HG03060 (cell line): ENCODE data around the gene ANKMY1.
"Not testable (repeated sequence)": the region's sequence is repeated elsewhere in the genome, so short reads cannot be mapped to it uniquely, and the experiment has no call there.

ENCODE experiments used
- ATAC-seq: cut with Tn5 transposase; IDR thresholded peaks from one replicate; pipeline ENCODE4 v1.9.1; 2021; ENCODE audit warnings: low read depth, moderate number of reproducible peaks; ENCODE audit not compliant: unreplicated experiment

The ANKMY1 gene

DNA sequence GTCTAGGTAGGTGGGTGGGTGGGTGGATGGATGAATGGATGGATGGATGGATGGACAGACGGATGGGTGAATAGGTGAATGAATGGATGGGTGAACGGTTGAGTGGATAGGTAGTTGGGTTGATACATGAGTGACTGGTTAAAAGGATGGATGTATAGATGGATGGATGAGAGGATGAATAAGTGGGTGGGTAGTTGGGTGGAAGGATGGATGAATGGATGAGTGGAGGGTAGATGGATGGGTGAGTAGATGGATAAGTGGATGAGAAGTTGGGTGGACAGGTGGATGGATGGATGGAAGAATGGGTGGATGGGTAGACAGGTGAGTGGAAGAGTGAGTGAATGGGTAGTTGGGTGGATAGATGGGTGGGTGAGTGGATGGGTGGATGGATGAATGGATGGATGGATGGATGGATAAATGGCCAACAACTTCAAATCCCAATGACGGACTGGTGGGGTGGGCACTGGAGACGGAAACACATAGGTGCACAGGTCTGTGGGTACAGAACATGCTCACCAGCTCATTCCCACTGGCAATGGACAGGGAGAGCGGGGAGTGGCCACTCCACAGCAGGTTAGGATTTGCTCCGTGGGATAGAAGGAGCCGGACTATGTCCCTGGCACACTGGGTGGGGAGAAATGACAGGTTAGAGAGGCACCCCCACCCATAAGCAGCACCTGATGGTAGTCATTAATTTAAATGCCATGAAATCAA, 48.8 kb downstream of the ANKMY1 start:
- ATAC-seq: no peak

DNA sequence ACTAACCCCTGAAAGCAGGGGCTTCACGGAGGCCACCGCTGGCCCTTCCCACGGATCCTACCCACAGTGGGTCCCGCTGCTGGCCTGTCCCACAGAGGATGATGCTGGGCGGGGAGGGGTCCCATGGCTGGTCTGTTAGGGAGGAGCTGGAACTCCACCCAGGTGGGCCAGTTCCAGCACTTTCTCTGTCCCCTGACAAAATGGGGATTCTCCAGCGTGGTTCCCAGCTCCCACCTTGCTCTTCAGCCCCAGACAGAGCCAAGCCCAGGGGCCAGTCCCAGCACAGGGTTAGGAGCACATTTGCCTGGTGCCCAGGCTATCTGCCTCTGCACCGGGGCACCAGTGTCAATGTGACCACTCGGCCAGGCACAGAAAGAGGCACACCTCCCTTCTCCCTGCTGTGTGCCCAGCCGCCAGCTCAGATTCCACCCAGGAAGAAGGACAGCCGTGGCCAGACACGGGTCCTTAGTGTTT, 50.0 kb downstream of the ANKMY1 start:
- no peak for ATAC-seq

DNA sequence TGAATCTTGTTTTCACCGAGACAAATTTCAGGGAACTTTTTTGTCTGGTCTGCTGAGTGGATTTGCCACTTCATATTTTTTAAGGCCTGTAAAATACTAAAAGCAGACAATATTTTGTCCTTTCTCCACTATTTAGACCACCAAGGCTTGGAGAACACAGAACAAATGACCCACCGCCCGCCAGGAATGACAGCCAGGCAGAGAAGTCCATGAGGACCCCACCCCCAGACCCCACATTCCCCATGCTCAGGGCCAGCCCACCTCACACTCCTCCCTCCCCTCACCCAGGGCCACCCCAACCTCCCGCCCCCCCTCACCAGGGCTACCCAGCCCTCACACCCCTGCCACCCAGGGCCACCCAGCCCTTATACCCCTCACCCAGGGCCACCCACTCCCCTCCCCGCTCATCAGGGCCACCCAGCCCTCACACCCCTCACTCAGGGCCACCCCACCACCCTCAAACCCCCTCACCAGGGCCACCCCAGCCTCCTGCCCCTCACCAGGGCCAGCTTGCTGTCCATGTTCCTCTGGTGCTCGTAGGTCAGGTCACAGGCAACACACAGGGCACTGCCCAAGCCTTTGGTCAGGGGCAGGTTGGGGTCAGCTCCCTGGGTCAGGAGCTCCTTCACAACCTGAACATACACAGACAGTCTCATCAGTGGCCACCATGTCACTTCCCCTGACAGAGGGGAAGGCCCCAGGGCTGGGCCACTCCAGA, 50.6 kb downstream of the ANKMY1 start:
- ATAC-seq: no peak

DNA sequence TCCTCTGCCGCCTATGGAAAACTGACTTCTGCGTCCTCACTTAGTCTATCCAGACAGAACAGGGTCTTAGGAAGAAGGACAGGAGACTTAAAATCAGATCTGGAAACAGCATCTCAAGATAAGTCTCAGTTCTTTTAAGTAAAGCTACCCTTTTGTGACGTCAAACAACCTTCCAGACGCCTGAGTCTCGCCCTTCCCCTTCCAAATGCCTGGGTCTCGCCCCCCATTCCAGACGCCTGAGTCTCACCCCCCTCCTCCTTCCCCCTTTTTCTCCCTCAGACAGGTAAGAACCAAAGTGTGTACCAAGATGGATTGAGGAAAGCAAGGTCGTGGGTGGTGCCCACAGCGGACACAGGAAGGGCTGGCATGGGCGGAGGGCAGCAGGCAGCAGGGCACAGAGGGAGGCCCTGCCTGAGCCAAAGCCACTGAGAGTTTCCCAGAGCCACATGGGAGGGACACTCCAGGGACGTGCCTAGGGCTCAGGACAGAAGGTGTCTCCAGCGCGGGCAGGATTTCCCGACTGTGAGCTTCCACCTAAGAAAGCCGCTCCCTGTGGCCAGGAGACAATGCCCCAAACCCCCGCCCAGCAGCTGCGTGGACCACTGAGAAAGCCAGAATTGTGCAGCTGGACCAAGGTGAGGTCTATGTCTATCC, 51.3 kb downstream of the ANKMY1 start:
- ATAC-seq: no peak

- ATAC-seq: no peak
Measured at GRCh38 chr2:240505910-240506309, 51.9 kb downstream of the ANKMY1 start.

DNA sequence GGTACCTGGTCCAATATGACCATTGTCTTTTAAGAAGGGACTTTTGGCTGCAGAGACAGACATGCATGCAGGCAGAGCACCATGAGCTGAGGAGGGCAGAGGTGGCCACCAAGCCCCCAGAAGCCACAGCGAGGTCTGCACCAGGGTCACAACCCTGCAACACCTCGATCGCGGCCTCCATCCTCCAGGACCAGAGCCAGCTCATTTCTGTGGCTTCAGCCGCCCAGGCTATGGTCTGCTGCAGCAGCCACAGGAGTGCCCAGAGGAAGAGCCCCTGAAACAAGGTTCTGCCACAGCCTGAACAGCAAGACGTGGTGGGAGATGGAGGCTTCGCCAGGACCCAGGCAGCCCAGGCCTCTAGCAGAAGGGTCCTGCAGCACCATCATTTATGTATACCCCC, 53.9 kb downstream of the ANKMY1 start:
- no peak for ATAC-seq

DNA sequence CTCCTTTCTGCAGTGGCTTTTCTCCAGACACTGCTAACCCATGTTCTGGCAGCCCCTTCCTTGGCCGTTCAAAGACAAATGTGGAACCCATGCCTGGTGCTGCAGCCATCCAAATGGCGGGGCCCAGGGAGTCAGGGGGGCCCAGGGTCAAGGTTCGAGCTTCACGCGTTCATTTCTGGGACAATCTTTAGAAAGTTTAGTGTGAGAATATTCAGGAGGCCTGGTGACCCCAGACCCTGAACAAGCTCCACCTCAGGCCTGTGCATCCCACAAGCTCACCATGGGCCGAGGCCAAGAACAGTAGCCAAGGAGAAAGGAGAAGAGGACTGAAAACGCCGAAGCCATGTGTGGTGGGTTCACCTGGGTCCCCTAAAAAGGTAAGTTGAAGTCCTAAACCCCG, 54.4 kb downstream of the ANKMY1 start:
- ATAC-seq: no peak

GRCh38 chr2:240502430-240503121, 55.2 kb downstream of the ANKMY1 start:
- ATAC-seq: no peak

DNA sequence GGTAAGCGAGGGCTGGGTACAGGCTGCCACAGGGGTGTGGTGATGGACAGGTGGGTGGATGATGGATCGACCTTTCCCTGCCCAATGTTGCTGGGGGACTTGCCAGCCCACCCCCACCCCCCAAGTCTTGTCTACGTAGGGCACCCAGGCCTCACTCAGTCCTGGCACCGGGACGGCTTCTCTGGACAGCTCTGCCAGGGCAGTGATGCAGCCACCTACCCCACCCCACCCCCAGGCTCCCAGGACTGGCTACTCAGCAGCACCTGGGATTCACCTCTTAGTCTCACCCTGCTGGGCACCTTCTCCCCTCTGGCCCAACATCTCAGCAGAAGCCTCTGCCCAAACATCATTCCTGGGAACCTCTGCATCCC, 55.7 kb downstream of the ANKMY1 start:
- ATAC-seq: no peak

DNA sequence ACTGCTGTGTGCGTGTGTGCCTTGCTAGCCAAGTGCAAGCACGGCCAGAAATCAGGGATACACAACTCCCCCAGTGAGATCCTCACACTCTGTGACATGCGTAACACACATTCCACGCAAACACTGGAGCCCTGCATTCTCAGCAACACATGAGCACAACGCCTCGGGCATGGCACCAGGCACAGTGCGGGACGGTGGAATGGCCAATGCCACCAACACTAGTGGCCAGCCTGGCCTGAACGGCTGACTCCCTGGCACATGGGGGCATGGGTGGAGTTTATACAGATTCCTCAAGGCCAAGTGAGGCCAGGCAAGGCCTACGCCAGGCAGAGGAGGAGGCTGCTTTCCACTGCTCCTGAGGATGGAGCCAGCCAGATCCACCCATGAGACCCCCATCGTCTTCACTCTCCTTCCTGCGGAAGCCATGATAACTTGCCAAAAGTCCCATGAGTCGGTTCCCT, 56.2 kb downstream of the ANKMY1 start:
- ATAC-seq: no peak

DNA sequence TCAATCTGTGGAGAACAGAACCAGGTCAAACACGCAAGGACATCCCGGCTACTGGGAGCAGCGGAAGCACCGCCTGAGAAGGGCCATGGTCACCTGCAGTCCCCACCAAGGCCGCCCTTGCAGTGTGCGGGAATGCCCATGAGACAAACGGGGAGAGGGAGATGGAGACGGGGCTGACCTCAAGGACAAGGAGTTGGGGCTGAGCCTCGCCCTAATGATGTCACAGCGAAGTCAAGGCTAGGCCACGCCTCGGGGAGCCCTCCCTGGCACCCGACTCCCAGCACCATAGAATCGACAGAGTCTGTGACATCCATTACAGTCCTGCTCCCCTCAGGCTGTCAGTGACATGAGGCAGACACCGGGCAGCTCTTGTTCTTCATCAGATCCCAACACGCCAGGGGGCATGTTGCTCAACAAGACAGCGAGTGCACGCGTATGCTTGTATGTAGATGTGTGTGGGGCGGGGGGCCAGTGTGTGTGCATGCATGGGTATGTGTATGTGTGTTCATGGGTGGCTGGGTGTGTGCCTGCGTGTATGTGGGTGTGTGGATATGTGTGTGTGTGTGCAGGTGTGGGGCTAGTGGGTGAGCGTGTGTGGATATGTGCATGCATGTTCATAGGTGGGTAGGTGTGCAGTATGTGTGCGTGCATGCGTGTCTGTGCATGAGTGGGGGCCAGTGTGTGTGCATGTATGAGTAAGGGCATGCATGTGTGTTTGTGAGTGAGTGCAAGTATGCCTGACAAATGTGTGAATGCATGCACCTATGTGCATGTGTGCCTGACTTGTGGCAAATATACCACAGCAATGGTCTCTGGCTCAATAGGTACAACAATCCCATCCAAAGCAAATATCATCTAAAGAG, 57.0 kb downstream of the ANKMY1 start:
- no peak for ATAC-seq

GRCh38 chr2:240499309-240500301, 58.2 kb downstream of the ANKMY1 start:
- ATAC-seq: no peak

DNA sequence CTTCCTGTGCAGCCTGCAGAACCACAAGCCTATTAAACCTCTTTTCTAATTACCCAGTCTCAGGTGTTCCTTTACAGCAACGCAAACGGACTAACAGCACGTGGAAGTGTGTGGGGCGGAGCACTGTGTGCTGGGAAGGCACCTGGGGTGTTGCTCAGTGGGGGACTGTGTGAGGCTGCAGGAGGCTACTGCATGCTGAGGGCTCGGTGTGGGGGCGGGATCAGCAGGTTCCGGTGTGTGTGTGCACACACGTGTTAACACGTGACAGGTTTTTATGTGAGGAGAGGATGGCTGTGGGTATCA, 58.9 kb downstream of the ANKMY1 start:
- ATAC-seq: no peak

DNA sequence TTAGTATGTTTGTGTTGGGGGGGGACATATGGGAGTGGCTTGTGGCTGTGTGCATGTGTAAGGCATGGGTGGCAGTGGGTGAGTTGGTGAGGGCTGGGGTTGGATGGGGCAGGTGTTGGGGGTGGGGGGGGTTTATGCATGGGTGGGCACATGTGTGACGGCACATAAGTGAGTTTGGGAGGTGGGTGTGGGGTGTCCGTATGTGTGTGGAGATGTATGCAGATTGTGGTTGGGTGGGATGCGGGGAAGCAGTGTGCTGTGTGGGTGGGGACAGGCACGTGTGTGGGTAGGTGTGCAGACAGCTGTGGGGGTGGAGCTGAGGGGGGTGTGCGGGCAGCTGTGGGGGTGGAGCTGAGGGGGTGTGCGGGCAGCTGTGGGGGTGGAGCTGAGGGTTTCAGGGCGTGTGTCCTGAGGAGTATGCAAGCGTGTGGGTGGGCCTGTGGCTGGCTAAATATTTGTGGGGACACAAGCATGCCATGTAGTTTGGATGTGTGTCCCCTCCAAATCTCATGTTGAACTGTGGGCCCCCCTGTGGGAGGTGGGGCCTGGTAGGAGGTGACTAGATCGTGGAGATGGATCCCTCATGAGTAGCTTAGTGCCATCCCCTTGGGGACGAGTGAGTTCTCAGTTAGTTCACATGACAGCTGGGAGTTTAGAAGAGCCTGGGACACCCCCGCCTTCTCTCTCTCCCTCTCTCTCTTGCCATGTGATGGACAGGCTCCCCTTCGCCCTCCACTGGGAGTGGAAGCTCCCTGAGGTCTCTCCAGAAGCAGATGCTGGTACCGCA, 59.4 kb downstream of the ANKMY1 start:
- ATAC-seq: no peak

GRCh38 chr2:240497082-240497481, 60.7 kb downstream of the ANKMY1 start:
- not testable (repeated sequence) for ATAC-seq

DNA sequence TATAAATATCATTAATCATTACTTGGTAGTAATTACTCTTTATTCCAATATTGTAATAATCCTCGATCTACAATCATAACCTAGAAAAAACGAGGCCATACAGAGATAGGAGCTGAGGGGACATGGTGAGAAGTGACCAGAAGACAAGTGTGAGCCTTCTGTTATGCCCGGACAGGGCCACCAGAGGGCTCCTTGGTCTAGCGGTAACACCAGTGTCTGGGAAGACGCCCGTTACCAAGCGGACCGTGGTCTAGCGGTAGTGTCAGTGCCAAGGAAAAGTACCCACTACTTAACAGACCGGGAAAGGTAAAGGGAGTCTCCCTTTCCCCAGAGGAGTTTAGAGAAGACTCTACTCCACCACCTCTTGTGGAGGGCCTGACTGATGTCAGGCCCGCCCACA, 62.8 kb downstream of the ANKMY1 start:
- not testable (repeated sequence) for ATAC-seq

DNA sequence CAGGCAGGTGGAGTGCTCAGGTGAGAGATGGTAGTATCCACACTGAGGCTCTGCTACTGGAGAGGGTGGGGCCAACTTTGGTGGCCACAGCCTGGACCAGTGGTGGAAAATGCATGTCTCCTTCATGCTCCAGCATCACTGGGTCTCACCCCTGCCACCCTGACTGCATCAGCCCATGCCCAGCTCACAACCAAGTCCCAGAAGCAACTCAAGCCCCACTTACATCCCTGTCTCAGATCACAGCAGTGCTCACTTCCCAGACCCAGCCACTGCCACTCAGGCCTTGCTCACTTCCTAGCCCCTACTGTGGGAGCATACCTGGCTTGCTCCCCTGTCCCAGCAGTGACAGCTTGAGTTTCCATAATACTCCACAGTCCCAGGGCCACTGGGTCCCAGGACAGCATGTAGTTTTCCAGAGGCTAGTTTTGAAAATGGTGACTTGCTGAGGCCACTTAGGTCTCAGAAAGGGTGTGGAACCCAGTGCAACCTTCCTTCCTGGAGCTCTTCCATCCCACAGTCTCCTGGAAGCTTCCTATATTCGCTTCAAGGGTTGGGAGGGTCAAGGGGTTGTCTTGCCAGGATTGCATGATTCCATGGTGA, 63.5 kb downstream of the ANKMY1 start:
- ATAC-seq: no peak

DNA sequence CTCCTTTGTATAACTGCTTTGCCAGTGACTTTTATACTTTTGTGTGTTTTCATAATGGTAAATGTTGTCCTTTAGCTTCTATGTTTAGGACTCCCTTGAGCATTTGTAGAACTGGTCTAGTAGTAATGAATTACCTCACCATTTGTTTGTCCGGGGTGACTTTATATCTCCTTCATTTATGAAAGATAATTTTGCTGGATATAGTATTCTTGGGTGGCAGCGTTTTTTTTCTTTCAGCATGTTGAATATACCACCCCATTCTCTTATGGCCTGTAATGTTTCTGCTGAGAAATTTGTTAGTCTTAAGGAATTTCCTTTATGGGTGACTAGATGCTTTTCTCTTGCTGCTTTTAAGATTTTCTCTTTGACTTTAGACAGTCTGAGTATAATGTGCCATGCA, 66.3 kb downstream of the ANKMY1 start:
- no peak for ATAC-seq
